ENCODE measurements around the gene ARF6.
"Not testable (repeated sequence)": the region's sequence is repeated elsewhere in the genome, so short reads cannot be mapped to it uniquely, and the experiment has no call there.

ARF6 gene

DNA sequence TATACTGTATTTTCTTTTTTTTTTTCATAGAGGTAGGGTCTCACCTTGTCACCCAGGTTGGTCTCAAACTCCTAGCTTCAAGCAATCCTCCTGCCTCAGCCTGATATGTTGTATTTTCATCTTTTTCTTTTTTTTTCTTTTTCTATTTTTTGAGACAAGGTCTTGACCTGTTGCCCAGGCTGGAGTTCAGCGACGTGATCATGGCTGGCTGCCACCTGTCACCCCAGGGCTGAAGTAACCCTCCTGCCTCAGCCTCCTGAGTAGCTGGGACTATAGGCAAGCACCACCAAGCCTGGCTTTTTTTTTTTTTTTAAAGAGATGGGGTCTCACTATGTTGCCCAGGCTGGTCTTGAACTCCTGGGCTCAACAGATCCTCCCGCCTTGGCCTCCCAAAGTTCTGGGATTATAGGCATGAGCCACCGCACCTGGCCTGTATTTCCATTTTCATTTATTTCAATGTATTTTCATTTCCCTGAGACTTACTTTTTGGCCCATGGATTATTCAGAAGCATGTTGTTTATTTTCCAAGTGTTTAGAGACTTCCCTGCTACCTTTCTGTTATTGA lies 16.2 kb upstream of the ARF6 start:
- DNase-seq (ENCODE audit: low read depth, low spot score): no peak

GRCh38 chr14:49879646-49880204 lies 13.2 kb upstream of the ARF6 start:
- DNase-seq (ENCODE audit: low read depth, low spot score): peak; percentile 55

GRCh38 chr14:49880267-49881064 lies 12.4 kb upstream of the ARF6 start:
- no peak for DNase-seq (ENCODE audit: low read depth, low spot score)

- DNase-seq (ENCODE audit: low read depth, low spot score): no peak
Observed at GRCh38 chr14:49881350-49882001, 11.4 kb upstream of the ARF6 start.

DNA sequence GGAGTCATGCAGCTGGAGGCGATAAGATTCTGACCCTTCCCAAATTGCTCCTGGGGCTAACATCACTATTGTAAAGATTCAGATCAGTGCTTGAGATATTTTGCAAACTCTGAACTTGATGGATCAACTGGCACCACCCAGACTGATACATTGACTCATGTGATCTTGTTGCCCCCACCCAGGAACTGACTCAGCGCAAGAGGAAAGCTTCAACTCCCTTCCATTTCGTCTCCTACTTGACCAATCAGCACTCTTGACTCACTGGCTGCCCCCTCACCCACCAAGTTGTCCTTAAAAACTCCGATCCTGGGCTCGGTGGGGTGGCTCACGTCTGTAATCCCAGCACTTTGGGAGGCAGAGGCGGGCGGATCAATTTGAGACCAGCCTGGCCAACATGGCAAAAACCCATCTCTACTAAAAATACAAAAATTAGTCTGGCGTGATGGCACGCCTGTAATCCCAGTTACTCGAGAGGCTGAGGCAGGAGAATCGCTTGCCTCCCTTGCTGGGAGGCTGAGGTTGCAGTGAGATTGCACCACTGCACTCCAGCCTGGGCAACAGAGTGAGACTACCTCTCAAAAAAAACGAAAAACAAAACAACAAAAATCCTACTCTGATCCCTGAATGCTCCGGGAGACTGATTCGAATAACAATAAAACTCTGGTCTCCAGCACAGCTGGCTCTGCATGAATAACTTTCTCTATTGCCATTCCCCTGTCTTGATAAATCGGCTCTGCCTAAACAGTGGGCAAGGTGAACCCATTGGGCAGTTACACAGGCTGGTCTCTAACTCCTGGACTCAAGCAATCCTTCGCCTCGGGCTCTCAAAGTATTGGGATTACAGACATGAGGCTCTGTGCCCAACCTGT lies 9.8 kb upstream of the ARF6 start:
- DNase-seq (ENCODE audit: low read depth, low spot score): no peak

- no peak for DNase-seq (ENCODE audit: low read depth, low spot score)
Observed at GRCh38 chr14:49886523-49886922, 6.4 kb upstream of the ARF6 start.

- no peak for DNase-seq (ENCODE audit: low read depth, low spot score)
Observed at GRCh38 chr14:49888293-49888692, 4.6 kb upstream of the ARF6 start.

GRCh38 chr14:49892301-49892635 lies 614 bp upstream of the ARF6 start:
- DNase-seq (ENCODE audit: low read depth, low spot score): peak; percentile 81

DNA sequence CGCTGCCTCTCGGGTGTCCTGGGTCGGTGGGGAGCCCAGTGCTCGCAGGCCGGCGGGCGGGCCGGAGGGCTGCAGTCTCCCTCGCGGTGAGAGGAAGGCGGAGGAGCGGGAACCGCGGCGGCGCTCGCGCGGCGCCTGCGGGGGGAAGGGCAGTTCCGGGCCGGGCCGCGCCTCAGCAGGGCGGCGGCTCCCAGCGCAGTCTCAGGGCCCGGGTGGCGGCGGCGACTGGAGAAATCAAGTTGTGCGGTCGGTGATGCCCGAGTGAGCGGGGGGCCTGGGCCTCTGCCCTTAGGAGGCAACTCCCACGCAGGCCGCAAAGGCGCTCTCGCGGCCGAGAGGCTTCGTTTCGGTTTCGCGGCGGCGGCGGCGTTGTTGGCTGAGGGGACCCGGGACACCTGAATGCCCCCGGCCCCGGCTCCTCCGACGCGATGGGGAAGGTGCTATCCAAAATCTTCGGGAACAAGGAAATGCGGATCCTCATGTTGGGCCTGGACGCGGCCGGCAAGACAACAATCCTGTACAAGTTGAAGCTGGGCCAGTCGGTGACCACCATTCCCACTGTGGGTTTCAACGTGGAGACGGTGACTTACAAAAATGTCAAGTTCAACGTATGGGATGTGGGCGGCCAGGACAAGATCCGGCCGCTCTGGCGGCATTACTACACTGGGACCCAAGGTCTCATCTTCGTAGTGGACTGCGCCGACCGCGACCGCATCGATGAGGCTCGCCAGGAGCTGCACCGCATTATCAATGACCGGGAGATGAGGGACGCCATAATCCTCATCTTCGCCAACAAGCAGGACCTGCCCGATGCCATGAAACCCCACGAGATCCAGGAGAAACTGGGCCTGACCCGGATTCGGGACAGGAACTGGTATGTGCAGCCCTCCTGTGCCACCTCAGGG lies 679 bp downstream of the ARF6 start:
- DNase-seq (ENCODE audit: low read depth, low spot score): peak; percentile 74

DNA sequence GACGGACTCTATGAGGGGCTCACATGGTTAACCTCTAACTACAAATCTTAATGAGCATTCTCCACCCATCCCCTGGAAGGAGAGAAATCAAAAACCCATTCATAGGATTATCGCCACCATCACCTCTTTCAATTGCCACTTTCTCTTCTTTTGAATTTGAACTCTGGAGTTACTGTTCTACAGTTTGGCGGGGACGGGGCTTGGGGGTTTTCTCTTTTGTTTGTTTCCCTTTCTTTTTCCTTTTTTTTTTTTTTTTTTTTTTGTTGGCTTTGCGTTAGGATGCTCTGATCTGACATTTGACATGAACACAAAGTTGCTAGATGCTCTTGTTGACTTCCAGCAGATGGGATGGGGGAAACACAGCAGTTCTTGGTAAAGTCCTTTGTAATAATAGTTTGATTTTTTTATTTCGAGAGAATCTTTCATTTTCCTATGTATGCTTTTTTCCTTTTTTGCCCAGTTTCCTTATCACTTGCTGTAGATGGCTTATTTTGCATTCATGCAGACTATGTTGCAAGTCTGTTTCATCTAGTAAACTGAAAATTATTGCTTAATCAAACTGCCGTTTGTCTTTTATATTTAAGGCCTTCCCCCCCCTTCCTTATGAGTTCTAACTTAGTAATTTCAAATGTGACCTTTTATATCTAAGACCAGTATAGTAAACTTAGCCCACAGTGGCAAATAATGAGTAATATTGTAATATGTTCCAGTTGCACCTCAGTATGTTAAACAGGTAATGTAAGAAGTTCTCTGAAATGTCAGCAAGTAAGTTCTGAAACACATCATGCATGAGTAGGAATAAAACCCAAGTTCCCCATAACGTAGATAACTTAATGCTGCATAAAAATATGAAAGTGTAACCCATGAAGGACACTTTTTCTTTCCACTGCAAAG lies 1.6 kb downstream of the ARF6 start:
- not testable (repeated sequence) for DNase-seq (ENCODE audit: low read depth, low spot score)

- no peak for DNase-seq (ENCODE audit: low read depth, low spot score)
Observed at GRCh38 chr14:49895480-49895879, 2.6 kb downstream of the ARF6 start.

- not testable (repeated sequence) for DNase-seq (ENCODE audit: low read depth, low spot score)
Observed at GRCh38 chr14:49896272-49896671, 3.4 kb downstream of the ARF6 start.

- DNase-seq (ENCODE audit: low read depth, low spot score): no peak
Observed at GRCh38 chr14:49896966-49897365, 4.1 kb downstream of the ARF6 start.

DNA sequence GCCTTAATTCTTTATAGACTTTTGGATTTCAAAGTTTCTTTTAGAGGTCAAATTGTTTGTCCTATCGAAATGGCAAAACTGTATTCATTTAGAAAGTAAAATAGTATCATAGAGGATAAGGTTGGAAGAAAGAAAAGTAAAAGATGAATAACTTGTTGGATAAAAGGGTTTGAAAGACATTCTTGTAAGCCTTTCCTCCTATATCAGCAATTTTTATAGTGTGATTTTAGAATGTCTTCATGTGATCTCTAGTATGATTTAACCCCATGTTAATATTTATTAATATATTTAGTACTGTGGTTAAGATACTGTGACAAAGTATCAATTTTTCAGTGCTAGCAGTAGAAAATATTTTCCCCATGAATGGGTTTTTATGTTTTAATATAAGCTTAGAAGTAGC lies 4.5 kb downstream of the ARF6 start:
- DNase-seq (ENCODE audit: low read depth, low spot score): no peak

- DNase-seq (ENCODE audit: low read depth, low spot score): no peak
Observed at GRCh38 chr14:49897965-49898364, 5.1 kb downstream of the ARF6 start.

DNA sequence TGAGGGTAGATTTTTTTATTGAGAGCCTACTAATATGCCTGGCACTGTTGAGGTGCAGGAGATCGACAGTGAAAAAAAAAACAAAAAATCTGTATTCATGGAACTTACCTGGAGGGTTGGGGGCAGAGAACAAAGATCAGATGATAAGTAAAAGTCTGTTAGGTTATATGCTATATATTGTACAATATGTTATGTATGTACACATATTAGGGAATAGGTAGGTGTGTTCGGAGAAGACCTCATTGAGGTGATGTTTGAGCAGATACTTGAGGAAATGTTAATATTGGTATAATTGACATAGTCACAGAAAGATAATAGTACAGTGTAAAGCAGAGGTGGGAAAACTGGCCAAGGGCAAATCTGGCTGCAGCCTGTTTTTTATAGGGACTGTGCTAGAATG lies 5.6 kb downstream of the ARF6 start:
- no peak for DNase-seq (ENCODE audit: low read depth, low spot score)

- no peak for DNase-seq (ENCODE audit: low read depth, low spot score)
Observed at GRCh38 chr14:49900973-49901372, 8.1 kb downstream of the ARF6 start.

DNA sequence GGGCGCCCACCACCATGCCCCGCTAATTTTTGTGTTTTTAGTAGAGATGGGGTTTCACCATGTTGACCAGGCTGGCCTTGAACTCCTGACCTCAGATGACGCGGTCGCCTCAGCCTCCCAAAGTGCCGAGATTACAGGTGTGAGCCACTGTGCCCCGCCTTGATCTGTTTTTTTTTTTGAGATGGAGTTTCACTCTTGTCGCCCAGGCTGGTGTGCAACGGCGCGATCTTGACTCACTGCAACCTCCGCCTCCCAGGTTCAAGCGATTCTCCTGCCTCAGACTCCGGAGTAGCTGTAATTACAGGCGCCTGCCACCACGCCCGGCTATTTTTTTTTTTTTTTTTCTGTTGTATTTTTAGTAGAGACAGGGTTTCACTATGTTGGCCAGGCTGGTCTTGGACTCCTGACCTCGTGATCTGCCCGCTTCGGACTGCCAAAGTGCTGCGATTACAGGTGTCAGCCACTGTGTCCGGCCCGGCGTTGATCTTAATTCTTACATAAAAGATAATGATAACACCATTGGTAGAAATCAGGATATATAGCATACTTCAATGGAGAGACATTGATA lies 9.9 kb downstream of the ARF6 start:
- DNase-seq (ENCODE audit: low read depth, low spot score): not testable (repeated sequence)

- DNase-seq (ENCODE audit: low read depth, low spot score): no peak
Observed at GRCh38 chr14:49904270-49904669, 11.4 kb downstream of the ARF6 start.
